K562 (cell line): ENCODE results near the gene HOXB8. TPM values are rescaled to one million over a fixed set of nuclear protein-coding genes. Genes with fewer than 3 reads are reported as not detected.

Source experiments
- CREM ChIP-seq: IDR thresholded peaks from 2 replicates; pipeline ENCODE4 v1.6.1; 2014; ENCODE audit warnings: antibody characterized with exemption, low read depth
- DNMT1 ChIP-seq: fragments of 450-650 bp; IDR thresholded peaks from 2 replicates; pipeline ENCODE4 v1.6.1; 2016; ENCODE audit warnings: antibody characterized with exemption, mild to moderate bottlenecking
- EP300 ChIP-seq: IDR thresholded peaks from 2 replicates; pipeline ENCODE4 v1.6.1; 2012; ENCODE audit warnings: low read length, improper control_type of control experiment
- GTF2E2 ChIP-seq: fragments of 200-800 bp; sonication (Bioruptor generic); IDR thresholded peaks from 2 replicates; pipeline ENCODE4 v1.6.1; 2016; ENCODE audit warnings: missing genetic modification characterization, missing compliant biosample characterization
- HDAC1 ChIP-seq, 2 experiments: fragments of 450-650 bp; IDR thresholded peaks; 2 replicates each; pipeline ENCODE4 v1.6.1; 2016 to 2017; ENCODE audit warnings: inconsistent platforms in 1 of 2, mild to moderate bottlenecking in 1 of 2, moderate library complexity in 1 of 2
- HDAC2 ChIP-seq: fragments of 450-650 bp; IDR thresholded peaks from 2 replicates; pipeline ENCODE4 v1.6.1; 2016; ENCODE audit warnings: mild to moderate bottlenecking
- IFI16 ChIP-seq: fragments of 250-450 bp; sonication (Bioruptor Pico); IDR thresholded peaks from 2 replicates; pipeline ENCODE4 v2.1.2; 2022; ENCODE audit warnings: mild to moderate bottlenecking, inconsistent platforms
- MEF2A ChIP-seq: IDR thresholded peaks from 2 replicates; pipeline ENCODE4 v1.6.1; 2011; ENCODE audit warnings: low read depth, mild to moderate bottlenecking, low read length, moderate library complexity; ENCODE audit not compliant: control insufficient read depth
- MYNN ChIP-seq, 2 experiments: sonication (generic); formaldehyde crosslinking in 1 of 2; IDR thresholded peaks; 2 replicates each; pipeline versions ENCODE4 v1.5.0 to v1.6.1; 2016 to 2020; ENCODE audit warnings: antibody characterized with exemption in 1 of 2, missing genetic modification reagents in 1 of 2
- NONO ChIP-seq, 2 experiments: fragments of 200-400 bp in 1 of 2; fragments of 450-650 bp in 1 of 2; formaldehyde crosslinking in 1 of 2; IDR thresholded peaks; 2 replicates each; pipeline ENCODE4 v1.6.1; 2017; ENCODE audit warnings: low read depth in 2 of 2, mild to moderate bottlenecking in 2 of 2, moderate library complexity in 2 of 2, low read length in 1 of 2
- NR1H2 ChIP-seq: sonication (generic); formaldehyde crosslinking; IDR thresholded peaks from 2 replicates; pipeline ENCODE4 v1.4.0; 2020; ENCODE audit warnings: mild to moderate bottlenecking, missing genetic modification reagents
- POU5F1 ChIP-seq: fragments of 150-350 bp; IDR thresholded peaks from 2 replicates; pipeline ENCODE4 v1.6.1; 2014; ENCODE audit warnings: borderline replicate concordance, low read length, low read depth, mild to moderate bottlenecking; ENCODE audit not compliant: partially characterized antibody
- PTBP1 ChIP-seq: fragments of 200-400 bp; formaldehyde crosslinking; IDR thresholded peaks from 2 replicates; pipeline ENCODE4 v1.6.1; 2017; ENCODE audit warnings: low read depth, low read length
- PURB ChIP-seq: sonication (generic); formaldehyde crosslinking; IDR thresholded peaks from 2 replicates; pipeline ENCODE4 v1.9.0; 2021; ENCODE audit warnings: low read depth, mild to moderate bottlenecking, missing genetic modification reagents
- RB1 ChIP-seq: fragments of 450-650 bp; IDR thresholded peaks from 2 replicates; pipeline ENCODE4 v1.6.1; 2017; ENCODE audit warnings: low read depth, mild to moderate bottlenecking
- RBM17 ChIP-seq: fragments of 200-400 bp; formaldehyde crosslinking; IDR thresholded peaks from 2 replicates; pipeline ENCODE4 v1.6.1; 2017; ENCODE audit warnings: low read depth, mild to moderate bottlenecking, low read length, borderline replicate concordance
- RNF2 ChIP-seq: sonication (generic); IDR thresholded peaks from 2 replicates; pipeline ENCODE4 v1.6.1; 2016
- SAFB ChIP-seq: fragments of 200-400 bp; formaldehyde crosslinking; IDR thresholded peaks from 2 replicates; pipeline ENCODE4 v1.6.1; 2017; ENCODE audit warnings: low read depth, low read length, borderline replicate concordance
- SMAD4 ChIP-seq: fragments of 250-450 bp; sonication (Bioruptor Pico); conservative IDR thresholded peaks from 2 replicates; pipeline ENCODE4 v1.8.0; 2021; ENCODE audit warnings: inconsistent platforms, mild to moderate bottlenecking, moderate library complexity
- THRAP3 ChIP-seq: fragments of 450-650 bp; IDR thresholded peaks from 2 replicates; pipeline ENCODE4 v1.6.1; 2016; ENCODE audit warnings: mild to moderate bottlenecking, inconsistent platforms, borderline replicate concordance
- TSC22D4 ChIP-seq: fragments of 450-650 bp; IDR thresholded peaks from 2 replicates; pipeline ENCODE4 v1.6.1; 2016; ENCODE audit warnings: missing genetic modification characterization, missing biosample characterization, control low read depth
- ZBTB7A ChIP-seq: IDR thresholded peaks from 2 replicates; pipeline ENCODE4 v1.6.1; 2011; ENCODE audit warnings: low read depth, mild to moderate bottlenecking, low read length, moderate library complexity, borderline replicate concordance; ENCODE audit not compliant: control insufficient read depth
- ZFX ChIP-seq: sonication (generic); formaldehyde crosslinking; IDR thresholded peaks from 2 replicates; pipeline ENCODE4 v1.8.0; 2022; ENCODE audit warnings: mild to moderate bottlenecking, missing genetic modification reagents, moderate library complexity
- ZKSCAN1 ChIP-seq: fragments of 150-350 bp; IDR thresholded peaks from 2 replicates; pipeline ENCODE4 v1.6.1; 2016; ENCODE audit warnings: low read depth, low read length
- ZKSCAN3 ChIP-seq: fragments of 250-450 bp; sonication (Bioruptor Pico); IDR thresholded peaks from 2 replicates; pipeline ENCODE4 v1.4.0; 2020
- ZNF436 ChIP-seq: fragments of 250-450, 450-650 bp; sonication (Bioruptor Pico); formaldehyde crosslinking; IDR thresholded peaks from 2 replicates; pipeline ENCODE4 v1.7.0; 2020; ENCODE audit warnings: mild to moderate bottlenecking
- ZNF445 ChIP-seq: fragments of 250-450 bp; sonication (Bioruptor Pico); IDR thresholded peaks from 2 replicates; pipeline ENCODE4 v1.4.0; 2020; ENCODE audit warnings: low read depth, mild to moderate bottlenecking, moderate library complexity
- ZNF57 ChIP-seq: fragments of 450-650 bp; formaldehyde crosslinking; IDR thresholded peaks from 2 replicates; pipeline ENCODE4 v1.4.0; 2020; ENCODE audit warnings: mild to moderate bottlenecking, moderate library complexity
- polyA plus RNA-seq, 8 experiments: library from polyadenylated mRNA; depleted of rRNA in 4 of 8; stranded (reverse) in 5 of 8; unstranded in 3 of 8; fragments of >200 nt; fragmentation: Nextera tagmentation in 2 of 8; fragmentation: Illumina TruSeq in 1 of 8; extraction: Ambion mirVana in 2 of 8; extraction: Trizol in 1 of 8; gene quantifications; 2 replicates each; pipeline versions ENCODE4 v1.2.1 to v1.2.3, GENCODE V29; 2011 to 2014; ENCODE audit warnings: inconsistent platforms in 1 of 8, missing spikeins in 1 of 8
- total RNA-seq, 7 experiments: library from RNA; depleted of rRNA in 6 of 7; stranded (reverse); fragments of >200 nt in 6 of 7; fragmentation: Illumina TruSeq in 2 of 7; extraction: Trizol in 2 of 7; gene quantifications; 2 replicates each; pipeline versions ENCODE4 v1.2.1 to v1.2.3, GENCODE V29; 2011 to 2021; ENCODE audit warnings: low replicate concordance in 1 of 7
- TF ChIP-seq, protein P1 (sequence below), 3 experiments: fragments of 200-800 bp in 1 of 3; sonication (Bioruptor generic) in 1 of 3; sonication (generic) in 1 of 3; formaldehyde crosslinking in 1 of 3; IDR thresholded peaks; 2 replicates each; pipeline versions ENCODE4 v1.6.1 to v1.8.0; 2016 to 2022; ENCODE audit warnings: mild to moderate bottlenecking in 2 of 3, missing compliant biosample characterization in 2 of 3, missing genetic modification characterization in 2 of 3, missing genetic modification reagents in 1 of 3
- TF ChIP-seq, protein P2 (sequence below): fragments of 450-650 bp; formaldehyde crosslinking; IDR thresholded peaks from 2 replicates; pipeline ENCODE4 v1.4.0; 2022; ENCODE audit warnings: missing genetic modification characterization

The HOXB8 gene
- total and polyA plus RNA-seq, 9 of the 15 experiments (the other 6 are each of a cell fraction or from before 2014, with no cell fraction given): 0.52 to 23.8 (median 3.6) TPM

DNA sequence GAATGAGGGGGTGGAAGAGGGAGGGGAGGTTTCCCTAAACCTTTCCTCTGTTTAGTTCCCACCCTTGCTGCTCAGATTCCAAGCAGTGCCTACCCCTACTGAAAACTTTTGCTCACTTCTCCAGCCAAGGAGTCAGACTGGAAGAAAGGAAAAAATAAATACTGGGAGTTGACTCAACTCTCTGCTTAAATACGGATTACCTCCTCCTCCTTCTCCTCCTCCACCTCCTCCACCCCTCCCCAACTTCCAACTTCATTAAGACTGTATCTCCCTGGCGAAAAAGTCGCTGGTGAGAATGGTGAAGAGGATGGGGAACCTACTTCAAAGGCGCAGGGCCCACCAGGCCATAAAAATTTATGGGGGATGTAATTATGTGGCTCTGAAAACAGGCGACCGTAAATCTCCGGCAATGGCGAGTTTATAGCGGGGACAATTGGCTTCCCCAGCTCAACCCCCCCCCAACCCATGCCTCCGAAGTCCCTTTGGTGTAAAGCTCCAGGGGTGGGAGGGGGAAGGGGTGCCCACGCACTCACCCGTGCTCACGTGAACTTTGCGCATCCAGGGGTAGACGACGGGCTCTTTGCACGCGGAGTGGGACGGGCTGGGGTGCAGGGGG, 37.7 kb downstream of the HOXB8 start (continued):
- no peak for TF ChIP-seq POU5F1
- TF ChIP-seq ZFX: peak; percentile 51; the same call in 1 of the 2 replicates
- no peak for TF ChIP-seq ZNF57
- no peak for TF ChIP-seq ZNF445
- TF ChIP-seq RNF2: 0 out of 2 replicates have a peak, but pooled peaks have one; percentile 12
- TF ChIP-seq THRAP3: no peak
- no peak for TF ChIP-seq ZBTB7A
- TF ChIP-seq PURB (CRISPR knock-in tag): no peak
- TF ChIP-seq, protein P1, sequence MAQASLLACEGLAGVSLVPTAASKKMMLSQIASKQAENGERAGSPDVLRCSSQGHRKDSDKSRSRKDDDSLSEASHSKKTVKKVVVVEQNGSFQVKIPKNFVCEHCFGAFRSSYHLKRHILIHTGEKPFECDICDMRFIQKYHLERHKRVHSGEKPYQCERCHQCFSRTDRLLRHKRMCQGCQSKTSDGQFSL (CRISPR knock-in tag; IDR thresholded peaks at IDR 0.05): peak; percentile 83
- TF ChIP-seq, protein P1 (tag; IDR thresholded peaks at IDR 0.05): peak in 1 of 2 experiments; percentile 80; a peak in 2 of 4 replicates
- no peak for TF ChIP-seq ZNF436 (CRISPR knock-in tag)
- TF ChIP-seq SMAD4 (CRISPR knock-in tag): no peak
- no peak for TF ChIP-seq DNMT1
- TF ChIP-seq HDAC2: no peak
- TF ChIP-seq RB1: no peak
- TF ChIP-seq MEF2A: no peak
- TF ChIP-seq MYNN (IDR thresholded peaks at IDR 0.05): 0 out of 2 replicates have a peak, but pooled peaks have one; percentile 26
- TF ChIP-seq MYNN (CRISPR knock-in tag; IDR thresholded peaks at IDR 0.05): no peak
- peak; percentile 38; the same call in 1 of the 2 replicates for TF ChIP-seq SAFB
- TF ChIP-seq ZKSCAN1: no peak
- no peak for TF ChIP-seq EP300
- no peak for TF ChIP-seq CREM
- no peak for TF ChIP-seq PTBP1
- no peak for TF ChIP-seq ZKSCAN3 (CRISPR knock-in tag)
- TF ChIP-seq RBM17: no peak
- TF ChIP-seq NR1H2 (CRISPR knock-in tag): no peak
- TF ChIP-seq NONO (IDR thresholded peaks at IDR 0.05; ENCODE audit: low read depth in 2 of 2, low read length in 1 of 2): no peak
- TF ChIP-seq GTF2E2 (tag): no peak; the same call in 1 of the 2 replicates
- no peak for TF ChIP-seq TSC22D4 (tag)
- no peak for TF ChIP-seq IFI16 (CRISPR knock-in tag)
- TF ChIP-seq, protein P2, sequence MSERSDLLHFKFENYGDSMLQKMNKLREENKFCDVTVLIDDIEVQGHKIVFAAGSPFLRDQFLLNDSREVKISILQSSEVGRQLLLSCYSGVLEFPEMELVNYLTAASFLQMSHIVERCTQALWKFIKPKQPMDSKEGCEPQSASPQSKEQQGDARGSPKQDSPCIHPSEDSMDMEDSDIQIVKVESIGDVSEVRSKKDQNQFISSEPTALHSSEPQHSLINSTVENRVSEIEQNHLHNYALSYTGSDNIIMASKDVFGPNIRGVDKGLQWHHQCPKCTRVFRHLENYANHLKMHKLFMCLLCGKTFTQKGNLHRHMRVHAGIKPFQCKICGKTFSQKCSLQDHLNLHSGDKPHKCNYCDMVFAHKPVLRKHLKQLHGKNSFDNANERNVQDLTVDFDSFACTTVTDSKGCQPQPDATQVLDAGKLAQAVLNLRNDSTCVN (CRISPR knock-in tag): no peak
- no peak for TF ChIP-seq HDAC1 (IDR thresholded peaks at IDR 0.05)
